ENCODE results near the gene AP5S1.
"Not testable (repeated sequence)": the region's sequence is repeated elsewhere in the genome, so short reads cannot be mapped to it uniquely, and the experiment has no call there.

AP5S1 gene

DNA sequence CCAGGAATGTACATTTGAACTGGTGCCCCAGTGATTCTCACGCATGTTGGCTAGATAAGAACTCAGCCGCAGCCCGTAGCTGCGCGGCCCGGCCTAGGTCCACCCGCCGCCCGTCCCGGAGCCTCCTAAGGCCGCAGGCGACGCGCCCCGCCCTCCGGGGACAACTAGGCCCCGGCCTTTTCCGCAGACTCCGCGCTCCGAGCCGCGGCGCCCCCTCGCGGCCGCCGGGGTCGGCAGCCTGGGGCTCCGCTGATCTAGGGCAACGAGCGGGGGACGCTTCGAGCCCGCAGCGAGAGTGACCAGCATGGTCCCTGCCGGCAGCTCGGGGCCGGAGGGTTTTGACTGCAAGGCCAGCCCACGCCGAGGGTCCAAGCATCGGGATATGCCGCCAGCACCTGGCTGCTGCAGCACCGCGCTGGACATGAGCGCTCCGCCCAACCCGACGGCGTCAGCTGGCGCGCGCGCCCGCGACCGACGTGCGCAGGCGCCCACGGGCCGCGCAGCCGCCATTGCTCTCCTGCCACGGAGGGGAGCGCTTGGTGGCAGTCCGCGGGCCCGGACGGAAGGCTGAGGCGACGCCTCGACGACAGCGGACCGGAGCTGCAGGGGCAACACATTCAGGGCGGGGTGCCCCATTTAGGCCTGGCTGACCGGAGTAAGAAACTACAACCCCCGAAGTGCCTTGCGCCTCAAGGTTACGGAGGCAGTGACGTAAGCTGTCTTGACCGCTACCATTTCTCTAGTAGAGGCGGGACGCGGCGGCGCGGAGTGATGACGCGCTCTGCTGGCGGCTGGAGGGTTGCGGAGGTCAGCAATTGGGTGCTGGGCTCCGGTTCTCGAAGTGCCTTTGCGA lies at the start of gene AP5S1:
AP5S1 (plus strand) TSS at position 500 of the 853 bp plus-strand sequence. CDS start 1,571 bp downstream, outside the sequence.
- peak; percentile 97 for DNase-seq

- no peak for DNase-seq
These were observed 48.7 kb upstream of the AP5S1 start for GRCh38 chr20:3771552-3772058.

- DNase-seq: no peak
These were observed 44.8 kb upstream of the AP5S1 start for GRCh38 chr20:3775457-3776108.

DNA sequence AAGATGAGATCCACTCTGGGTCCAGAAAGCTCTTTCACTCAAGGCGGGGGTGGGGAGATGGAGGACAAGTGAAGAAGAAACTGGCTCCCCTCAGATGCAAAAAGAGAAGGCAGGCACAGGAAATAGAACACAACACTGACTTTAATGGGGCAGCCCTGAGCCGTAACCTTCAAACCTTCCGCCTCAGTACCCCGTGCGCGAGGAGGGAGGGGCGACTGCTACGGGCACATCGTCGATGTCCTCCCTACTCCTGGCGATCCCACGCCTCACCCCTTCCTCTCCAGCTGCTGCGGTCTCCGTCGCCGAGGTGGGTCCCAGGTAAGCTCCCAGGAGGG lies 43.0 kb upstream of the AP5S1 start:
- DNase-seq: no peak

DNA sequence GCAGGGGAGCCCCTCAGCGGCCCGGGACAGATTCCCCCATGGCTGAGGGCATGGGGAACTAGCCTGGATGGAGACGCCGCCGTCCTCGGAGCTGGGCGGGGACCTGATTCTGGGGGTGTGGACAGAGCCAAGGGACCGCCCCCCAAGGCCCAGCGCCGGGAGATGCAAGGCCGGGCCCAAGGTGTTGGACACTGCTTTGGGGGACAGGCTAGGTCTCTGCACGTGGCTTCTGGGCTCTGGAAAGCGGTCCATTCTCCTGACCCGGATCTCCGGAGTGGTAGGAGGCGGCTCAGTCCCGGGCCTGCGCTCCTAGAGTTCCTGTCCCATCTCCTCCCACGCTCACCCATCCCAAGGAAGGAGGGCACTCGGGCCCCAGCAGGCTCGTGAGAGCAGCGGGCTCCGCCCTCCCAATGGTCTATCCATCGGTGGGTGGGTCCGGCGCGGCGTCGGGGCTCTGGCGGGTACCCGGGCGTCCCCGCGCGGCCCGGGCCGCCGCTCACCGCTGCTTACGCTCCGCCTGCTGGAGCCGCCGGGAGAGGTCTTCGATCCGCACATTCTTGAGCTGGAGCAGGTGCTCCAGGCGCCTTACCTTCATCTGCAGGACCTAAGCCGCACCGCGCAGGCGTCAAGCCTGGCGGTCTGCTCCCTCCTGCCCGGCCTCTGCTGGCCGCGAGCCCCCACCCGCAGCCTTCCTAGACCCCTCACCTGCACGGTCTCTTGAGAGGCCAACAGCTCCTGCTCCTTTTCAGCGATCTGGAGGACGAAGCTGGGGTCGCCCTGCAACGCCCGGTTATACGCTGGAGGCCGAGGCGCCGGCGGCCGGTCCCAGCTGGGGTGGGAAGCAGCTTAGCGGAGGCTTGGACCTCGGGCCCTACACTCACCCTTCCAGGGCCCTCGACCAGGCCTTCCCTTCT lies 42.4 kb upstream of the AP5S1 start:
- no peak for DNase-seq

DNA sequence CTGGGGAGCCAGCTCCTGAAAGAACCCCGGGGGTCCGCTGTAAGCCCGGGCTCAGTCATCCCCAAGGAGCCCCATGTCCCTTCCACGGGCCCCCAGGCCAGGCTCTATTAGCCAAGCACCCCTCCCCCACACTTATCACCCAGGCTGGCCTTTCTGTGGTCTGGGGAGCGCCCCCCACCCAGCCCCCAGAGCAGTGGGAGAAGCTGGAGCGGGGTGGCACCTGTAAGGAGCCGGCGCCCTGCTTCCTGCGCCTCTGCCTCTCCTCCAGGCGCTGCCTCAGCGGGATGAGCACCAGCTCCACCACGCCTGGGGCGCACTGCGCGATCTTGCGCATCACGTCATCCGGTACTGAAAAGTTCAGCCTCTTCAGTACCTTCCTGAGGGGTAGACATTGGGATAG lies 41.4 kb upstream of the AP5S1 start:
- no peak for DNase-seq

DNA sequence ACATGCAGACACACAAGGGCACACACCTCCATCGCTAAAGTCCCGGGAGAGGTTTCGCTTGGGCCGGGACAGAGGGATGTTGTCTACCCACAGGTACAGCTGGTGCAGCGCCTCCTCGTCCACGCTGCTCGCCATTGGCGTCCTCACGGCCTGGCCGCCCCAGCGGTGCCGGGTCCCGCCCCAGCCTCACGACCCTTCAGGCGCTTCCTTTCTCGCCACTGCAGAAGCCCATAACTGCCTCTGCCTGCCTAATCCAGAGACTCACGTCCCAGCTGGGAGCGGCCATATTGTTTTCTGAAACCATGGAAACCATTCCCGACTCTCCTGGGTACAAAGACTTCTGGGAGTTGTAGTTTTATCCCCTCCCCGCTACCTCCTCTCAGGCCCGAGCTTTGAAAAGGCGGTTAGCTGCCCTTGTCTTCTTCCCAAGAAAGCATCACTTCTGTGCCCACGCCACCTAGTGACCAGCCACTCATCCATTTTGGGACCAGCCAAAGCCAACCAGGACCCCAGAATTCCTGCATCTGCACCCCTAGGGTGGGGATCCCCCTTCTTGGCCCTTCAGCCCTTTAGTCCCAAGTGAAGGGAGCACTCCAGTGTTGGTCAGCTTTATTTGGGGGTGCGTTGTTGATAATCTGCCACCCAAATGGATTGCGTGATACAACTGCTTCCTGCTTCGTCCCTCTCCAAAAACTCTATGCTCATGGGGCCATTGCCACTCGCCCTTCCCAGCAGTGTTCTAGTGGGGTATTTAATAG lies 39.0 kb upstream of the AP5S1 start, which contains the start of gene SPEF1:
SPEF1 (minus strand) TSS at position 296 of the 758 bp plus-strand sequence; CDS start at position 135, 161 bp downstream.
- peak; percentile 90 for DNase-seq

GRCh38 chr20:3782597-3782996 lies 37.8 kb upstream of the AP5S1 start:
- no peak for DNase-seq

- no peak for DNase-seq
These were observed 37.3 kb upstream of the AP5S1 start for GRCh38 chr20:3783068-3783489.

- no peak for DNase-seq
These were observed 36.7 kb upstream of the AP5S1 start for GRCh38 chr20:3783511-3784195.

DNA sequence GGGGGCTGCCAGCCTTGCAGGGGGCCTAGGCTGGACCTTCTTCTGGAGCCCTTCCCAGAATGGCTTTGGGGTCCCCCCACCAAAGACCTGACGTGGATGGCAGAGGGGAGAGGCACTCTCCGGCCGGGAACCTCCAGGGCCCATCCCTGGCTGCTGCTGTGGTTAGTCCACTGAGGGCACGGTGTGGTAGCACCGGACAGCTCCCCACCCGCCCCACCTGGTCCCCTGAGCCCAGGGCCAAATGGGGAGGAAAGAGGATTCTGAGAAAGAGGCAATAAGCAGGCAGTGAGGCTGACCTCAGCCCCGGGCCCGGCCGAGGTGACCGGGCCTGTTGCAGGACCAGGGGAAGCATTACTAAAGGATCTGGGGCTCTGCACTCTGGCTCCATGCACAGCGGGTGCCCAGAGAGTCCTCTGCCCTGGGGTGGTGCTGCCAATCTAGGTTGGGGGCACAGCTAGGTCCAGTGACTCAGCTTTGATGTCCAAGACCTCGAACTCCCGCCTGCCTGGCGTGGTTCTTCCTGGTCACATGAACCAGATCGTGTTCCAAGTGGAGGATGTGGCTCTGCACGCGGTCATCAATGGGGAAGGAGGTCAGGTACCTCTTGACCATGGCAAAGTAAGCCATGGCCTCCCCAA lies 36.0 kb upstream of the AP5S1 start:
- DNase-seq: no peak

DNA sequence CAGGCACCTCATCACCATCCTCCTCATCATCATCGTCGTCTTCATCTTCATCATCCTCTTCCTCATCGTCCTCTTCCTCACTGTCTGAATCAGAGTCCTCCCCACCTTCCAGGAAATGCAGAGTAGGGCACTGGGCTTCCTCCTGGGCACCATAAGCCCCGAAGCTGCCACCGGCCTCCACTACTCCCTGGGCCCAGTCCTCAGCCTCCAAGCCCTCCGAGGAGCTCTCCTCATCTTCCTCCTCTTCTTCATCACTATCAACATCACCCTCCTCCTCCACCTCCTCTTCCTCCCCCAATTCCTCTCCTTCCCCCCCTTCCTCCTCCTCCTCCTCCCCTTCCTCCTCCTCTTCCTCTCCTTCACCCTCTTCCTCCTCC lies 35.5 kb upstream of the AP5S1 start:
- no peak for DNase-seq

- no peak for DNase-seq
These were observed 34.9 kb upstream of the AP5S1 start for GRCh38 chr20:3785240-3786125.

- DNase-seq: no peak
These were observed 34.2 kb upstream of the AP5S1 start for GRCh38 chr20:3786126-3786484.

- peak; percentile 92 for DNase-seq
These were observed 33.6 kb upstream of the AP5S1 start, which contains the start of gene CENPB for GRCh38 chr20:3786665-3787323. CENPB (minus strand) TSS chr20:3786740; CDS start chr20:3786483, 257 bp downstream.

DNA sequence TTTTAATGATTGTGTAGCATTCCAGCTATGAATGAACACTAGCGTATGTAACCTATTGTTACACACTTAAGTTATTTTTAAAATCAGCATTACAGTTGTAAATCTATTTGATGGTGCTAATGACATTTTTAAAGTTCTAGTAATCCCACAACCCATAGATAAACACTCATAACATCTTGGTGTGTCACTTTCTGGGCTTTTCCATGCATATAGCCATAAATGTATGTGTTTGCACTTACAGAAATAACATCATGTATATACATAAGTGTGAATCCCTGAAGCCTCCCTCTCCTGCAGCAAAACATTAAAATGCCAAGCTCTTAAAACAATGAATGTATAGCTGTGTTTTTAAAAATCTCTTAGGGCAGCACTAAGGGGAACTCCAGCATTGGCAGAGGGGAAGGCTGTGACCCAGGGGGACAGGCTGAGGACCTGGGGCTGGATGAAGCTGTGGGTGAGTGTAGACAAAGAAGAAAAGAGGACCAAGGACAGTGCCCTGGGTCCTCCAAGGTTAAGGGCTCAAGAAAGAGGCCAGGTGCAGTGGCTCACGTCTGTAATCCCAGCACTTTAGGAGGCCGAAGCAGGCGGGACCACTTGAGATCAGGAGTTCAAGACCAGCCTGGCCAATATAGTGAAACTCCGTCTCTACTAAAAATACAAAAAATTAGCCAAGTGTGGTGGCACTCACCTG lies 32.9 kb upstream of the AP5S1 start:
- DNase-seq: no peak

DNA sequence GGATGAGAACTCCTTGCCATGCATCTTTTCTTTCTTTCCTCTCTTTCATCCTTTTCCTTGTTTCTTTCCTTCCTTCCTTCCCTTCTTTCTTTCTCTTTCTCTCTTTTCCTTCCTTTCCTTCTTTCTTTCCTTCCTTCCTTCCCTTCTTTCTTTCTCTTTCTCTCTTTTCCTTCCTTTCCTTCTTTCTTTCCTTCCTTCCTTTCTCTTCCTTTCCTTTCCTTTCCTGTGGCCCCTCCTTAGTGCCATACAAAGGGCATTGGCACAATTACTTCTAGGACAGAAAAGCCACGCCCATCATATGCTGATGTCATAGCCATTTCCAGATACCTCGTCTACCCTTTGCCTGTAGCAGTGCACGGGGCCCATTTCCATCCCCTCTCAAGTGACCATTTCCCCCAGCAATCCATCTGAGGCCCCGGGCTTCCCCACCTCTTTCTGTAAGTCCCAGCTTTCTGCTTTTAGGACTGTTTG lies 31.6 kb upstream of the AP5S1 start:
- no peak for DNase-seq

DNA sequence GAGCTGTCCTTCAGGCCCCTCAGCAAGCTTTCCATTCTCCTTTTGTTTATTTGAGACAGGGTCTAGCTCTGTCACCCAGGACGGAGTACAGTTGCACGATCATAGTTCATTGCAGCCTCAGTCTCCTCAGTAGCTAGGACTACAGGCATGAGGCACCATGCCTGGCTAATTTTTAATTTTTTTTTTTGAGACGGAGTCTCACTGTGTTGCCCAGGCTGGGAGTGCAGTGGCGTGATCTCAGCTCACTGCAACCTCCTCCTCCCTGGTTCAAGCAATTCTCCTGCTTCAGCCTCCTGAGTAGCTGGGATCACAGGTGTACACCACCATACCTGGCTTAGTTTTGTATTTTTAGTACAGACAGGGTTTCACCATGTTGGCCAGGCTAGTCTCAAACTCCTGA lies 31.1 kb upstream of the AP5S1 start:
- not testable (repeated sequence) for DNase-seq

GRCh38 chr20:3794168-3794567 lies 26.2 kb upstream of the AP5S1 start:
- DNase-seq: not testable (repeated sequence)
